Hepatocyte (in vitro differentiated cells): ENCODE results near the gene PRPSAP2.

ENCODE experiments used
- EZH2 ChIP-seq: fragments of 200-600 bp; sonication (generic); IDR thresholded peaks from 2 replicates; pipeline ENCODE4 v1.6.1; 2016; ENCODE audit warnings: antibody characterized with exemption, mild to moderate bottlenecking, borderline replicate concordance
- EZH2phosphoT487 ChIP-seq: fragments of 200-600 bp; sonication (generic); IDR thresholded peaks from one replicate; pipeline ENCODE4 v1.6.1; 2018; ENCODE audit warnings: antibody characterized with exemption, mild to moderate bottlenecking, low read depth, moderate library complexity; ENCODE audit not compliant: unreplicated experiment, severe bottlenecking
- TF ChIP-seq, protein P1 (sequence below): fragments of 200-600 bp; sonication (generic); IDR thresholded peaks from 2 replicates; pipeline ENCODE4 v1.5.1; 2016; ENCODE audit warnings: antibody characterized with exemption, mild to moderate bottlenecking; ENCODE audit not compliant: poor library complexity

DNA sequence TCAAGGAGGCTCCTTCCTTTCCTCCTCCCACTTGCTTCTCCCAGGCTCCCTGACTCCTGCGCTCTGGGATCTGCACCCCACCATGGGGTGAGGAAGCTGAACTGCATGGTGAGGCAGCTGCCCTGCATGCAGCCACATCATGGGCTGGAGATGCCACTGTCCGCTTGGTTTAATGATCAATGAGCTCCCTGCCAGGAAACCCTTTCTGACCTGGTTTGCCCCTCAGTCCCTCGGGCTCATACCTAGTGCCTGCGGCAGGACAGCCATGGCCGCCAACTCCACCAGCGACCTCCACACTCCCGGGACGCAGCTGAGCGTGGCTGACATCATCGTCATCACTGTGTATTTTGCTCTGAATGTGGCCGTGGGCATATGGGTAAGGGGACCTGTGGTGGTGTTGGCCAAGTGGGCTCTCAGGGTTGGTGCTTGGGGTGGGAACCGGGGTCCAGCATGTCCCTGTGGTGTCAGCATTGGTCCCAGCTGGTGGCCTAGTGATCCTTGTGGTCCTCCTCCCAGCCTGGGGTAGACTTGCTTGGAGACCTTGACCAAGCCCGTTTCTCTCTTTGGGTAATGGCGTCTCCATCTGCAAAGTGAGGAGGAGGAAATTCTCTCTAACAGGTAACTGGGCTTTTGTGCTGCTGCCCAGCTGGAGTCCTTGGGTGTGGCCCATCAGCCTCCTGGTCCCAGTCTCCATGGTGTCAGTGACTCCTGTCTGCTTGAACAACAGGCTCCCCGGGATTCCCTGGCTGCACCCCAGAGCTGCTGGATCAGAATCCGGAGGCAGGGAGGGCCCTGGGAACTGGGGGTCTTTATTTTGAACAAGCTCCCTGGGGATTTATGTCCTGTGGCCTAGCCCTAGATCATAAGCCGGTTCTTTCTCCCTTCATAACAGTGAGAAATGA, 94.3 kb downstream of the PRPSAP2 start, which contains the start of gene SLC5A10:
- TF ChIP-seq, protein P1, sequence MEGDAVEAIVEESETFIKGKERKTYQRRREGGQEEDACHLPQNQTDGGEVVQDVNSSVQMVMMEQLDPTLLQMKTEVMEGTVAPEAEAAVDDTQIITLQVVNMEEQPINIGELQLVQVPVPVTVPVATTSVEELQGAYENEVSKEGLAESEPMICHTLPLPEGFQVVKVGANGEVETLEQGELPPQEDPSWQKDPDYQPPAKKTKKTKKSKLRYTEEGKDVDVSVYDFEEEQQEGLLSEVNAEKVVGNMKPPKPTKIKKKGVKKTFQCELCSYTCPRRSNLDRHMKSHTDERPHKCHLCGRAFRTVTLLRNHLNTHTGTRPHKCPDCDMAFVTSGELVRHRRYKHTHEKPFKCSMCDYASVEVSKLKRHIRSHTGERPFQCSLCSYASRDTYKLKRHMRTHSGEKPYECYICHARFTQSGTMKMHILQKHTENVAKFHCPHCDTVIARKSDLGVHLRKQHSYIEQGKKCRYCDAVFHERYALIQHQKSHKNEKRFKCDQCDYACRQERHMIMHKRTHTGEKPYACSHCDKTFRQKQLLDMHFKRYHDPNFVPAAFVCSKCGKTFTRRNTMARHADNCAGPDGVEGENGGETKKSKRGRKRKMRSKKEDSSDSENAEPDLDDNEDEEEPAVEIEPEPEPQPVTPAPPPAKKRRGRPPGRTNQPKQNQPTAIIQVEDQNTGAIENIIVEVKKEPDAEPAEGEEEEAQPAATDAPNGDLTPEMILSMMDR: no peak
- TF ChIP-seq EZH2 (no peak), EZH2phosphoT487 (no peak)
